H1 (cell line): Measurements from ENCODE around the gene ASCL2. TPM values are rescaled to one million over a fixed set of nuclear protein-coding genes. Genes with fewer than 3 reads are reported as not detected.

Experiments
- CEBPB ChIP-seq: IDR thresholded peaks from 2 replicates; pipeline ENCODE4 v1.6.1; 2012; ENCODE audit warnings: low read depth, low read length
- CTBP2 ChIP-seq: IDR thresholded peaks from 2 replicates; pipeline ENCODE4 v1.7.0; 2011; ENCODE audit warnings: borderline replicate concordance, mild to moderate bottlenecking, moderate library complexity, mixed read lengths, low read length; ENCODE audit not compliant: insufficient read depth, insufficient read length
- SIRT6 ChIP-seq: IDR thresholded peaks from one replicate; pipeline ENCODE4 v1.7.1; 2012; ENCODE audit warnings: low read length, inconsistent platforms
- TCF12 ChIP-seq: IDR thresholded peaks from 2 replicates; pipeline ENCODE4 v1.6.1; 2011; ENCODE audit warnings: low read depth, mild to moderate bottlenecking, low read length
- polyA plus RNA-seq, 7 experiments: library from polyadenylated mRNA; depleted of rRNA in 3 of 7; stranded (reverse) in 5 of 7; unstranded in 2 of 7; fragments of >200 nt in 5 of 7; fragments of 200-250 nt in 2 of 7; gene quantifications; 1 replicate in 5 of 7; 2 replicates in 1 of 7; 4 replicates in 1 of 7; pipeline versions ENCODE4 v1.2.1 to v1.2.3, GENCODE V29; 2011 to 2013; ENCODE audit warnings: missing spikeins in 2 of 7, mixed read lengths in 2 of 7
- total RNA-seq: library from RNA; stranded (reverse); fragmentation: NEBNext Ultra II Directional; extraction: Animal tissue kit (Norgen Biotek cat#: 25700); gene quantifications from 2 replicates; pipeline ENCODE4 v1.2.1, GENCODE V29; 2021

The ASCL2 gene
- total and polyA plus RNA-seq, 2 of the 8 experiments (the other 6 are each of a cell fraction or from before 2014, with no cell fraction given): 0.51 to 0.56 TPM

- TF ChIP-seq TCF12 (no peak), CTBP2 (no peak), CEBPB (no peak), SIRT6 (no peak)
Measured at GRCh38 chr11:2266586-2267305, 3.6 kb downstream of the ASCL2 start (continued).
